Karpas-422 (cell line): Measurements from ENCODE around the gene GLIS1. TPM values are rescaled to one million over a fixed set of nuclear protein-coding genes. Genes with fewer than 3 reads are reported as not detected.

ENCODE experiments used
- DNase-seq: peaks from one replicate; pipeline ENCODE4 v3.0.0-alpha.2; 2015
- H2AFZ ChIP-seq: fragments of 200-600 bp; sonication (generic); 2 replicates; pipeline ENCODE4 v1.6.1; 2014; ENCODE audit warnings: antibody characterized with exemption, low read length, mixed read lengths
- H3K27ac ChIP-seq: fragments of 200-600 bp; sonication (generic); 2 replicates; pipeline ENCODE4 v1.5.1; 2014; ENCODE audit warnings: mild to moderate bottlenecking, low read length, moderate library complexity
- H3K27me3 ChIP-seq: fragments of 200-600 bp; sonication (generic); 2 replicates; pipeline ENCODE4 v1.6.1; 2014; ENCODE audit warnings: low read length, mixed read lengths
- H3K36me3 ChIP-seq: fragments of 200-600 bp; sonication (generic); 2 replicates; pipeline ENCODE4 v1.6.1; 2014; ENCODE audit warnings: low read length, mixed read lengths; ENCODE audit not compliant: insufficient read depth
- H3K4me1 ChIP-seq: fragments of 200-600 bp; sonication (generic); 2 replicates; pipeline ENCODE4 v1.6.1; 2014; ENCODE audit warnings: mild to moderate bottlenecking, low read length, mixed read lengths
- H3K4me2 ChIP-seq: fragments of 200-600 bp; sonication (generic); 2 replicates; pipeline ENCODE4 v1.6.1; 2014; ENCODE audit warnings: low read length, low read depth, mild to moderate bottlenecking; ENCODE audit not compliant: poor library complexity, severe bottlenecking
- H3K4me3 ChIP-seq: fragments of 200-600 bp; sonication (generic); 2 replicates; pipeline ENCODE4 v1.5.1; 2014; ENCODE audit warnings: mild to moderate bottlenecking, antibody characterized with exemption, low read length, mixed read lengths
- H3K79me2 ChIP-seq: fragments of 200-600 bp; sonication (generic); 2 replicates; pipeline ENCODE4 v1.6.1; 2014; ENCODE audit warnings: mild to moderate bottlenecking, low read length, mixed read lengths
- H3K9ac ChIP-seq: fragments of 200-600 bp; sonication (generic); 2 replicates; pipeline ENCODE4 v1.6.0; 2014; ENCODE audit warnings: low read length
- H3K9me2 ChIP-seq: fragments of 200-600 bp; sonication (generic), shearing (Covaris generic); replicated peaks from 2 replicates; pipeline ENCODE4 v1.6.0; 2014; ENCODE audit warnings: mild to moderate bottlenecking, low read length, moderate library complexity; ENCODE audit not compliant: insufficient read depth
- H3K9me3 ChIP-seq: fragments of 300-700, 200-600 bp; sonication (generic); 2 replicates; pipeline ENCODE4 v1.6.1; 2014; ENCODE audit warnings: low read length, mixed read lengths
- H4K20me1 ChIP-seq: fragments of 200-600 bp; sonication (generic); 2 replicates; pipeline ENCODE4 v1.6.1; 2014; ENCODE audit warnings: mild to moderate bottlenecking, antibody characterized with exemption, low read length, low read depth; ENCODE audit not compliant: insufficient read depth
- total RNA-seq: library from RNA; depleted of rRNA; stranded (reverse); fragments of >200 nt; shearing (Covaris generic); gene quantifications from 2 replicates; pipeline ENCODE4 v1.2.3, GENCODE V29; 2014; ENCODE audit warnings: low replicate concordance

The GLIS1 gene
- total RNA-seq, 1 experiment from 2014 or later, result not detected

GRCh38 chr1:53616927-53617326, 122.0 kb downstream of the GLIS1 start:
- Histone ChIP-seq H3K9me2 (no peaks in the 10 kb centered on the region), H3K36me3 (no peaks in the 10 kb centered on the region), H3K79me2 (no peaks in the 10 kb centered on the region), H3K27ac (no peak overlapping the region), H2AFZ (no peak overlapping the region), H3K4me2 (no peak overlapping the region), H3K9ac (no peak overlapping the region), H3K4me1 (no peaks in the 10 kb centered on the region), H3K4me3 (no peak overlapping the region), H3K27me3 (no peaks in the 10 kb centered on the region), H3K9me3 (no peaks in the 10 kb centered on the region), H4K20me1 (no peaks in the 10 kb centered on the region)
- no peak for DNase-seq

GRCh38 chr1:53616511-53616910, 122.5 kb downstream of the GLIS1 start:
- Histone ChIP-seq H3K27ac (no peak overlapping the region), H3K4me1 (no peaks in the 10 kb centered on the region), H2AFZ (no peak overlapping the region), H3K9ac (no peak overlapping the region), H3K79me2 (no peaks in the 10 kb centered on the region), H4K20me1 (no peaks in the 10 kb centered on the region), H3K36me3 (no peaks in the 10 kb centered on the region), H3K9me3 (no peaks in the 10 kb centered on the region), H3K27me3 (no peaks in the 10 kb centered on the region), H3K4me2 (no peak overlapping the region), H3K4me3 (no peak overlapping the region), H3K9me2 (no peaks in the 10 kb centered on the region)
- no peak for DNase-seq

DNA sequence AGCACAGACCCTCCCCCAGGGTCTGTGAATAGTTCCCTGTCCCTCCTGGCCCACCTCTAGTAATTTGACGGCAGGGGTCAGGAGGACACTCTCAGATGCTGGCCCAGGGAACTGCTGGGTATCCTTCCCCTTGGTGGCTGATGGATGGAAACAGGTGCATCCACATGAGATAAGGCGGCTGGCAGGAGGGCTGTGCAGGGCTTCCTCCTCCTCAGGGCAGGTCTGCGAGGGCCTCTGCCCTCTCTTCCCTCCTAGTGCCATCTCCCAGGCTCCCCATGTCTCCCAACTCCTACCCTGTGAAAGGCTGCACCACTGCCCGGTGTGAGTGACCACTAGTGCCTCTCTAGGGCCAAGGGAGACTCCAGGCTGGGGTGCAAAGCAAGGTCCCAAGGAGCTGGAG, 123.9 kb downstream of the GLIS1 start:
- H3K9me3 ChIP-seq, result no peaks in the 10 kb centered on the region
- H3K9me2 ChIP-seq, result no peaks in the 10 kb centered on the region
- no peak overlapping the region for H3K4me2 ChIP-seq
- no peak overlapping the region for H3K27ac ChIP-seq
- H4K20me1 ChIP-seq, result no peaks in the 10 kb centered on the region
- no peaks in the 10 kb centered on the region for H3K27me3 ChIP-seq
- no peak overlapping the region for H3K9ac ChIP-seq
- H3K4me1 ChIP-seq, result no peaks in the 10 kb centered on the region
- H3K36me3 ChIP-seq, result no peaks in the 10 kb centered on the region
- no peak overlapping the region for H2AFZ ChIP-seq
- no peaks in the 10 kb centered on the region for H3K79me2 ChIP-seq
- no peak for DNase-seq
- no peak overlapping the region for H3K4me3 ChIP-seq

- H2AFZ ChIP-seq, result no peak overlapping the region
- H3K9ac ChIP-seq, result no peak overlapping the region
- no peak overlapping the region for H3K27ac ChIP-seq
- H3K36me3 ChIP-seq, result no peaks in the 10 kb centered on the region
- no peaks in the 10 kb centered on the region for H3K4me1 ChIP-seq
- H3K4me3 ChIP-seq, result no peak overlapping the region
- no peaks in the 10 kb centered on the region for H3K9me2 ChIP-seq
- H3K79me2 ChIP-seq, result no peaks in the 10 kb centered on the region
- no peaks in the 10 kb centered on the region for H3K27me3 ChIP-seq
- no peaks in the 10 kb centered on the region for H3K9me3 ChIP-seq
- DNase-seq, result no peak
- no peak overlapping the region for H3K4me2 ChIP-seq
- H4K20me1 ChIP-seq, result no peaks in the 10 kb centered on the region
Observed at GRCh38 chr1:53614231-53615021, 124.5 kb downstream of the GLIS1 start.

DNA sequence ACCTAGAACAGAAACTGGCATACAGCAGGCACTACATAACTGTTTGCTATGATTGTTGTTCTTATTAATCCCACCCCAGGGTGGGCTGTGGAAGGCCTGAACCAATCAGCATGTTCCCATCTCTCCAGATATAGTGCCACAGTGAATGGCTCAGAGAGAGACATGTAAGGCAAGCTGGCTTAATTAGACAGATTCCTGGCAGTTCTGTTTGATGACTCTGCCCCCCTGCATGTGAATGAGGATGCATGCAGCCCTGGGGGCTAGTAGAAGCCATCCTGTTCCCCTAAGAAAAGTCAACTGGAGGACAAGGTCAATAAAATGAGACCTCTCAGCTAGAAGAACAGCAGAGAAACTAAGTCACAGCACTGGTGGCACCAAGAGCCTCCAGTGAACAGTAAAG, 130.3 kb downstream of the GLIS1 start:
- Histone ChIP-seq H2AFZ (no peak overlapping the region), H3K4me1 (no peaks in the 10 kb centered on the region), H4K20me1 (no peaks in the 10 kb centered on the region), H3K9me2 (no peaks in the 10 kb centered on the region), H3K79me2 (no peaks in the 10 kb centered on the region), H3K4me3 (no peak overlapping the region), H3K27ac (no peak overlapping the region), H3K27me3 (no peaks in the 10 kb centered on the region), H3K9ac (no peak overlapping the region), H3K4me2 (no peak overlapping the region), H3K36me3 (no peaks in the 10 kb centered on the region), H3K9me3 (no peaks in the 10 kb centered on the region)
- no peak for DNase-seq

- no peak overlapping the region for H3K4me2 ChIP-seq
- H2AFZ ChIP-seq, result no peak overlapping the region
- no peak overlapping the region for H3K9ac ChIP-seq
- H3K4me1 ChIP-seq, result no peaks in the 10 kb centered on the region
- H3K27ac ChIP-seq, result no peak overlapping the region
- no peaks in the 10 kb centered on the region for H3K9me2 ChIP-seq
- no peaks in the 10 kb centered on the region for H3K9me3 ChIP-seq
- no peaks in the 10 kb centered on the region for H3K36me3 ChIP-seq
- H3K27me3 ChIP-seq, result no peaks in the 10 kb centered on the region
- H3K4me3 ChIP-seq, result no peak overlapping the region
- H3K79me2 ChIP-seq, result no peaks in the 10 kb centered on the region
- H4K20me1 ChIP-seq, result no peaks in the 10 kb centered on the region
- DNase-seq, result no peak
Observed at GRCh38 chr1:53608071-53608470, 130.9 kb downstream of the GLIS1 start.

DNA sequence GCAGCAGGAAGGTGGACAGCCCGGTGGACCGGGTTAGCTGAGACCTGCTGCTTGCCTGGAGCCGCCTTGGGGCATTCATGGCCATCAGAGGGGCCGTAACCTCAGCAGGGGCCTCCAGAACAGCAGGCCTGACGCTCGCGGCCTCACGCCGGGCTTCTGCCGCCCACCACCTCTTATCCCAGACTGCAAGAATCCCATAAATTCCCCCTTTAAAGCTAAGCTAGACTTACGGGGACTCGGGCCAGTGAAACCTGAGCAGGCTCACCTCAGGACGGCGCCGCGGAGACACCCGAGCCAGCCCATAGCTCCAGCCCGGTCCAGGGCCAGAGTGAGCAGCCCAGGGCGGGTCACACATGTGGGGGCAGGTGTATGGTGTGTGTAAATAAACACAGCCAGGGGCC, 132.3 kb downstream of the GLIS1 start:
- DNase-seq, result no peak
- Histone ChIP-seq H3K9me3 (no peaks in the 10 kb centered on the region), H3K4me3 (no peak overlapping the region), H3K27me3 (no peaks in the 10 kb centered on the region), H3K4me2 (no peak overlapping the region), H4K20me1 (no peaks in the 10 kb centered on the region), H3K79me2 (no peaks in the 10 kb centered on the region), H3K4me1 (no peaks in the 10 kb centered on the region), H3K9ac (no peak overlapping the region), H3K9me2 (no peaks in the 10 kb centered on the region), H3K27ac (no peak overlapping the region), H2AFZ (no peak overlapping the region), H3K36me3 (no peaks in the 10 kb centered on the region)

DNA sequence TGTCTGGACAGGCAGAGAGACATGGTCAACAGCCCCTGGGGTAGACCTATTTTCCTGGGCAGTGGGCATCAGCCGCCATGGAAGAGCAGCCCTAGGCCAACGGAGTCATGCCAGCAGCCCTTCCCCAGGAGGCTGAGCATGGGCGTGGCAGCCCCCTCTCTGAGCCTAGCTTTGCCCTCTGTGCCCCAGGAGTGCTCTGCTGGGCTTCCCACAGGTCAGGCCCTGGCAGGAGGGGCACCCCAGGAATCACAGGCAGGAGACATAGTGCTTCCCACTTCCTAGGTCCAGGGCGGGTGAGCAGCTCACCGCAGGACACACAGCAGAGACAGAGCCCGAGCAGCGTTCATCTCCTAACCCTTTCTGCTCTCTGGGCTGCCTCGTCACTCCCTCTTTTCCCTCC, 132.8 kb downstream of the GLIS1 start:
- H3K4me1 ChIP-seq, result no peaks in the 10 kb centered on the region
- no peak overlapping the region for H3K4me3 ChIP-seq
- H3K9me3 ChIP-seq, result no peaks in the 10 kb centered on the region
- DNase-seq, result no peak
- no peaks in the 10 kb centered on the region for H3K79me2 ChIP-seq
- H3K27ac ChIP-seq, result no peak overlapping the region
- H2AFZ ChIP-seq, result no peak overlapping the region
- no peaks in the 10 kb centered on the region for H4K20me1 ChIP-seq
- H3K27me3 ChIP-seq, result no peaks in the 10 kb centered on the region
- H3K9me2 ChIP-seq, result no peaks in the 10 kb centered on the region
- no peak overlapping the region for H3K4me2 ChIP-seq
- no peak overlapping the region for H3K9ac ChIP-seq
- no peaks in the 10 kb centered on the region for H3K36me3 ChIP-seq
